Measurements from ENCODE around the gene LGALS3. TPM values are rescaled to one million over a fixed set of nuclear protein-coding genes. Genes with fewer than 3 reads are reported as not detected.
A peak's percentile ranks its signal among the peaks of the same experiment; 100 is the strongest.

The LGALS3 gene
- total RNA-seq, 1 donor from 2014 or later, result 194 TPM

DNA sequence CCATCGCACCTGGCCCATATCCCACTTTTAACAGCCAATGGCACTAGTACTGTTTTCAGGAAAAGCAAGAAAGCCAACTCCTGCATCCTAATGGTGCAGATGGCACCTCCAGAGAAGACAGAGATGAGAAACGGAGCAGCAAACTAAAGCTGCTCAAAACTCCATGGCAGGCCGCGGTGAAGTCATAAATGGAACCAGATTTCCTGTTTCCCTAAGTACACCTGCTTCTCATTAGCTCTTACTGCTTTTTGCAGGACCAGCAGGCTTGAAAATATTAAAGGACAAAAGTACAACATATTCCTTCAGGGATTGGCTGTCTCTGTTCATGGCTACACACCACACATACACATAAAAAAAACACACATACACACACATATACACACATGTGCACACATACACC, 36.7 kb upstream of the LGALS3 start:
- H3K27ac ChIP-seq (replicated peaks), result no peak overlapping the region

DNA sequence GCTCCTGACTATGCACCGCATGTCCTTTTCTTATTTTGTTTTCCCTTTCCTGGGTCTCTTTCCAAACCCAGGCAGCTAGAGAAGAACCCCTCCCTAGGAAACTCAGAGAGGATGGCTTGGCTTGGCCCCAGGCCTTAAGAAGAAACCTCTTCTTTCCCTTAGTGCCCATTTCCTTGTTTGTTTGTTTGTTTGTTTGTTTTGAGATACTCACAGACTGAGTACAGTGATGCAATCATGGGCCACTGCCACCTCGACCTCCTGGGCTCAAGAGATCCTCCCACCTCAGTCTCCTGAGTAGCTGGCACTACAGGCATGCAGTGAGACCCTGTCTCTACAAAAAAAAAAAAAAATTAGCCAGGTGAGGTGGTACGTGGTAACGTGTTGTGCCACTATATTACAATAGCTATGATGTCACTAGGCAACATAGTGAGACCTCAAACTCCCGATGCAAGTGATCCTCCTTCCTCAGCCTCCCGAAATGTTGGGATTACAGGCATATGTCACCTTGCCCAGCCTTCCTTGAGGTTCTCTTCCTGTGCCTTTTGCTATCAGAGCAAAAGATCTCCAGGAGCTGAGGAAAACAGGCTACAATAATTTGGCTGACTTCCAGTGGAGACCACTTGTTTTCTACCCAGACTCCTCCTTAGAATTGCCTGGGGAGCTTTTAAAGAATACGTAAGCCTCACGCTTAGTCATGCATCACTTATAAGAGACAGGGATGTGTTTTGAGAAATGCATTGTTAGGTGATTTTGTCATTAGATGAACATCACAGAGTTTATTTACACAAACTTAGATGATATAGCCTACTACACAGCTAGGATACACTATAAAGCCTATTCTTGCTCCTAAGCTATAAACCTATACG, 34.5 kb upstream of the LGALS3 start:
- TF ChIP-seq, protein P1, sequence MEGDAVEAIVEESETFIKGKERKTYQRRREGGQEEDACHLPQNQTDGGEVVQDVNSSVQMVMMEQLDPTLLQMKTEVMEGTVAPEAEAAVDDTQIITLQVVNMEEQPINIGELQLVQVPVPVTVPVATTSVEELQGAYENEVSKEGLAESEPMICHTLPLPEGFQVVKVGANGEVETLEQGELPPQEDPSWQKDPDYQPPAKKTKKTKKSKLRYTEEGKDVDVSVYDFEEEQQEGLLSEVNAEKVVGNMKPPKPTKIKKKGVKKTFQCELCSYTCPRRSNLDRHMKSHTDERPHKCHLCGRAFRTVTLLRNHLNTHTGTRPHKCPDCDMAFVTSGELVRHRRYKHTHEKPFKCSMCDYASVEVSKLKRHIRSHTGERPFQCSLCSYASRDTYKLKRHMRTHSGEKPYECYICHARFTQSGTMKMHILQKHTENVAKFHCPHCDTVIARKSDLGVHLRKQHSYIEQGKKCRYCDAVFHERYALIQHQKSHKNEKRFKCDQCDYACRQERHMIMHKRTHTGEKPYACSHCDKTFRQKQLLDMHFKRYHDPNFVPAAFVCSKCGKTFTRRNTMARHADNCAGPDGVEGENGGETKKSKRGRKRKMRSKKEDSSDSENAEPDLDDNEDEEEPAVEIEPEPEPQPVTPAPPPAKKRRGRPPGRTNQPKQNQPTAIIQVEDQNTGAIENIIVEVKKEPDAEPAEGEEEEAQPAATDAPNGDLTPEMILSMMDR (IDR thresholded peaks at IDR 0.05; ENCODE audit: borderline replicate concordance), result no peak
- DNase-seq, result no peak
- Histone ChIP-seq H3K36me3 (no peaks in the 10 kb centered on the region), H3K4me3 (no peak overlapping the region), H3K27me3 (ENCODE audit: low read depth) (no peaks in the 10 kb centered on the region), H3K27ac (replicated peaks) (no peak overlapping the region), H3K9me3 (replicated peaks) (no peaks in the 10 kb centered on the region), H3K4me1 (peaks cover 33% of the 10 kb centered on the region)
- intact Hi-C loops (cut with micrococcal nuclease), result no loop called here

More for the DNA sequence above, 36.7 kb upstream of the LGALS3 start:
- Histone ChIP-seq H3K36me3 (no peaks in the 10 kb centered on the region), H3K4me1 (peaks cover 16% of the 10 kb centered on the region), H3K4me3 (no peak overlapping the region), H3K27me3 (ENCODE audit: low read depth) (no peaks in the 10 kb centered on the region), H3K9me3 (replicated peaks) (no peaks in the 10 kb centered on the region)
- DNase-seq, result no peak
- intact Hi-C loops (cut with micrococcal nuclease), result no loop called here
- TF ChIP-seq, protein P1 (IDR thresholded peaks at IDR 0.05; ENCODE audit: borderline replicate concordance), result no peak

DNA sequence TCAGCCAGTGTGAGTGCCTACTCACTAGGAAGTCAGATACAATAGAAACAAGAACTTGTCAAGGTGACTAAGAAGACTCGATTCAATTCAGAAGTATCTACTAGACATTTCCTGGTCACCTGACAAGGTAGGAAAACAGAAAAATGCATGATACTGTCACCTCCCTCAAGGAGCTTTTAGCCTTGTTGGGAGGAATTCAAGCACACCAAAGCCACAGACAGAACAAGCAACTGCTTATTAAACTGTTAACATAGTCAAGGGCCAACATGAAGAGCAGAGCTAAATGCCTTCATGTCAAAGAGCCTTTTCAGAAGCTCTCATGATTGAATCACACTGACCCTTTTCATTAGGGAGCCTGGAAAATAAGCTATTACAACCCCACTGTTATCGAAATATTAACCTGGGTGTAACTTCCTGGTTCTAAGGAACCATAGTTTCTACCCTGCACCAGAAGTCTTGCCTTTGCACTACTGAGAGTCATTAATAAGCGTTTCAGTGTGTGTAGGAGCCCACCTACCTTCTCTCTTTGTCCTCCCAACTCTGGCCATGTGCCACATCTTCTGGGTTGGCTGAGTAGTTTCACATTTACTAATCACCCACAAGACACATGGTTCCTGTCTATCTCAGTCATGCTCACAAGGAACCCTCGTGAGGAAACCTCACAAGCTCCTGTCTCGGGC, 31.0 kb upstream of the LGALS3 start:
- H3K9me3 ChIP-seq (replicated peaks), result no peaks in the 10 kb centered on the region
- H3K27me3 ChIP-seq (ENCODE audit: low read depth), result no peaks in the 10 kb centered on the region
- DNase-seq, result no peak
- H3K4me3 ChIP-seq, result no peak overlapping the region
- peaks cover 60% of the 10 kb centered on the region for H3K4me1 ChIP-seq
- TF ChIP-seq, protein P1 (IDR thresholded peaks at IDR 0.05; ENCODE audit: borderline replicate concordance), result no peak
- peak overlapping the region; percentile 95 for H3K27ac ChIP-seq (replicated peaks)
- no peaks in the 10 kb centered on the region for H3K36me3 ChIP-seq
- intact Hi-C loops (cut with micrococcal nuclease), result no loop called here

DNA sequence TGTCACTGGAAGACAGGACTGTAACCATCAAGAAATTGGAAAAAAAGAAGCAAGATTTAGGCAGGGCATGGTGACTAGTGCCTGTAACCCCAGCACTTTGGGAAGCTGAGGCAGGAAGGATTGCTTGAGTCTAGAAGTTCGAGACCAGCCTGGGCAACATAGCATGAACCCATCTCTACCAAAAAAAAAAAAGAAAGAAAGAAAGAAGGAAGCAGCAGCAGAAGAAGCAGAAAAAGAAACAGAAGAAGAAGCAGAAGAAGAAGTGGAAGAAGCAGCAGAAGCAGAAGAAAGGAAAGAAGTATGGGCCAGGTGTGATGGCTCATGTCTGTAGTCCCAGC, 30.5 kb upstream of the LGALS3 start:
- Histone ChIP-seq H3K9me3 (replicated peaks) (no peaks in the 10 kb centered on the region), H3K36me3 (no peaks in the 10 kb centered on the region), H3K4me1 (peaks cover 65% of the 10 kb centered on the region), H3K27ac (replicated peaks) (peak overlapping the region; percentile 95), H3K4me3 (no peak overlapping the region), H3K27me3 (ENCODE audit: low read depth) (no peaks in the 10 kb centered on the region)
- no peak for DNase-seq
- intact Hi-C loops (cut with micrococcal nuclease), result no loop called here
- TF ChIP-seq, protein P1 (IDR thresholded peaks at IDR 0.05; ENCODE audit: borderline replicate concordance), result no peak

DNA sequence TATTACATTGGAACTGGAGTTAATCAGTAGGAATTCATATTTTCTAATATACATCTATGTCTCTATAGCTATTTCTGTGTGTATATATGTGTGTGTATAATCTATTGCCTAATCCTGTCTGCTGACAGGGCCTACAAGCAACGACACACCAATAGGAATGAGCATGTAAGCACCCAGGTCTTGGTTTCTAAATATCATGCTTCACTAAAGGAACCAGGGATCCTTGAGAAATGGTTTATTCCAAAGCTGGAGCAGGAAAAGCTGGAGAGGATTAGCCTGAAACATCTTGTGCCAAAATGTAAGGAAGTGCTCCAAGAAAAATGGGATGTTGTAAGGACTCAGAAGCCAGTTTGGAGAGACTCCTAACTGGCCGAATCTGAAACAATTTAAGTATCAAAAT, 29.3 kb upstream of the LGALS3 start:
- TF ChIP-seq, protein P1 (IDR thresholded peaks at IDR 0.05; ENCODE audit: borderline replicate concordance), result no peak
- Histone ChIP-seq H3K9me3 (replicated peaks) (no peaks in the 10 kb centered on the region), H3K27ac (replicated peaks) (peak overlapping the region; percentile 95), H3K4me1 (peaks cover 77% of the 10 kb centered on the region), H3K27me3 (ENCODE audit: low read depth) (no peaks in the 10 kb centered on the region), H3K36me3 (no peaks in the 10 kb centered on the region), H3K4me3 (no peak overlapping the region)
- no peak for DNase-seq
- intact Hi-C loops (cut with micrococcal nuclease), result no loop called here
